Activated CD4-positive, alpha-beta T cell treated with anti-CD3 and anti-CD28 coated beads, Interleukin-2, amount 10 ng/mL, durations not matched to agents 7 days and 5 days (primary cell): ENCODE data around the gene EPS15. TPM values are rescaled to one million over a fixed set of nuclear protein-coding genes. Genes with fewer than 3 reads are reported as not detected.
"Not testable (repeated sequence)": the region's sequence is repeated elsewhere in the genome, so short reads cannot be mapped to it uniquely, and the experiment has no call there.

Experiments used
- CTCF ChIA-PET: fragments of 350-600 bp; sonication (Branson Sonifier 250); formaldehyde crosslinking; loops from one replicate; lab custom pipeline; 2021; ENCODE audit warnings: antibody characterized with exemption; lab: Charles Lee
- POLR2A ChIA-PET: fragments of 350-600 bp; sonication (Branson Sonifier 250); formaldehyde crosslinking; loops from one replicate; lab custom pipeline; 2021; ENCODE audit warnings: antibody characterized with exemption; lab: Charles Lee
- DNase-seq: peaks from one replicate; pipeline ENCODE4 v3.0.0-alpha.2; 2020
- H3K27ac Mint-ChIP-seq: one replicate; pipeline ENCODE4 v1.8.0; 2021; ENCODE audit warnings: mild to moderate bottlenecking, moderate library complexity, mixed read lengths
- H3K27me3 Mint-ChIP-seq: one replicate; pipeline ENCODE4 v1.8.0; 2021; ENCODE audit warnings: mixed read lengths
- H3K36me3 Mint-ChIP-seq: one replicate; pipeline ENCODE4 v1.8.0; 2021; ENCODE audit warnings: low read depth, mixed read lengths
- H3K4me1 Mint-ChIP-seq: one replicate; pipeline ENCODE4 v1.8.0; 2021; ENCODE audit warnings: mixed read lengths
- H3K4me3 Mint-ChIP-seq: one replicate; pipeline ENCODE4 v1.8.0; 2021; ENCODE audit warnings: mild to moderate bottlenecking, moderate library complexity, mixed read lengths
- H3K9me3 Mint-ChIP-seq: one replicate; pipeline ENCODE4 v1.8.0; 2021; ENCODE audit warnings: mixed read lengths
- total RNA-seq, 2 experiments: library from RNA; stranded (reverse); gene quantifications; one replicate each; pipeline ENCODE4 v1.2.3, GENCODE V29; 2021

The EPS15 gene
- total RNA-seq, 2 experiments from 2014 or later, result 53.9 to 58.8 TPM

- H3K9me3 Mint-ChIP-seq, result no peaks in the 10 kb centered on the region
- peaks cover 48% of the 10 kb centered on the region for H3K27me3 Mint-ChIP-seq
- no peak for DNase-seq
- POLR2A ChIA-PET, result no interaction called here
- H3K4me1 Mint-ChIP-seq, result peaks cover 6% of the 10 kb centered on the region
- H3K4me3 Mint-ChIP-seq, result no peak overlapping the region
- H3K36me3 Mint-ChIP-seq, result no peaks in the 10 kb centered on the region
- H3K27ac Mint-ChIP-seq, result no peak overlapping the region
- CTCF ChIA-PET, result interaction anchor here (1.2 kb wide), 1 partner anchor 13 kb away, joined by 3 read pairs; no protein-coding TSS in a partner anchor
These were observed 191.7 kb downstream of the EPS15 start for GRCh38 chr1:51327386-51327785.

- H3K4me1 Mint-ChIP-seq, result peaks cover 6% of the 10 kb centered on the region
- H3K27ac Mint-ChIP-seq, result no peak overlapping the region
- no peak overlapping the region for H3K4me3 Mint-ChIP-seq
- H3K36me3 Mint-ChIP-seq, result no peaks in the 10 kb centered on the region
- H3K27me3 Mint-ChIP-seq, result peaks cover 47% of the 10 kb centered on the region
- H3K9me3 Mint-ChIP-seq, result no peaks in the 10 kb centered on the region
- ChIA-PET CTCF (interaction anchor here (1.2 kb wide), 1 partner anchor 14 kb away, joined by 3 read pairs; no protein-coding TSS in a partner anchor), POLR2A (no interaction called here)
- DNase-seq, result no peak
These were observed 192.2 kb downstream of the EPS15 start for GRCh38 chr1:51326839-51327238.

- H3K9me3 Mint-ChIP-seq, result no peaks in the 10 kb centered on the region
- POLR2A ChIA-PET, result no interaction called here
- H3K27ac Mint-ChIP-seq, result no peak overlapping the region
- no peak for DNase-seq
- peaks cover 5% of the 10 kb centered on the region for H3K4me1 Mint-ChIP-seq
- no peak overlapping the region for H3K4me3 Mint-ChIP-seq
- peaks cover 40% of the 10 kb centered on the region for H3K27me3 Mint-ChIP-seq
- H3K36me3 Mint-ChIP-seq, result no peaks in the 10 kb centered on the region
- CTCF ChIA-PET, result interaction anchor here (1.2 kb wide), 1 partner anchor 15 kb away, joined by 3 read pairs; no protein-coding TSS in a partner anchor
These were observed 192.9 kb downstream of the EPS15 start for GRCh38 chr1:51325878-51326755.

GRCh38 chr1:51325391-51325790, 193.7 kb downstream of the EPS15 start:
- Mint-ChIP-seq H3K9me3 (no peaks in the 10 kb centered on the region), H3K4me1 (no peaks in the 10 kb centered on the region), H3K4me3 (no peak overlapping the region), H3K36me3 (no peaks in the 10 kb centered on the region), H3K27ac (no peak overlapping the region), H3K27me3 (peaks cover 34% of the 10 kb centered on the region)
- ChIA-PET CTCF (no interaction called here), POLR2A (no interaction called here)
- DNase-seq, result no peak

- DNase-seq, H3K4me1 Mint-ChIP-seq, POLR2A ChIA-PET, H3K36me3 Mint-ChIP-seq, H3K27ac Mint-ChIP-seq, CTCF ChIA-PET, H3K4me3 Mint-ChIP-seq, H3K9me3 Mint-ChIP-seq: not testable (repeated sequence)
- H3K27me3 Mint-ChIP-seq, result peaks cover 34% of the 10 kb centered on the region
These were observed 194.1 kb downstream of the EPS15 start for GRCh38 chr1:51325011-51325385.

GRCh38 chr1:51324251-51325010, 194.6 kb downstream of the EPS15 start:
- Mint-ChIP-seq H3K9me3 (no peaks in the 10 kb centered on the region), H3K27ac (no peak overlapping the region), H3K27me3 (peaks cover 29% of the 10 kb centered on the region), H3K4me3 (no peak overlapping the region), H3K36me3 (no peaks in the 10 kb centered on the region), H3K4me1 (no peaks in the 10 kb centered on the region)
- ChIA-PET POLR2A (no interaction called here), CTCF (no interaction called here)
- no peak for DNase-seq

GRCh38 chr1:51323778-51324177, 195.3 kb downstream of the EPS15 start:
- H3K9me3 Mint-ChIP-seq, result no peaks in the 10 kb centered on the region
- DNase-seq, result no peak
- H3K27me3 Mint-ChIP-seq, result peaks cover 25% of the 10 kb centered on the region
- POLR2A ChIA-PET, result no interaction called here
- no peaks in the 10 kb centered on the region for H3K36me3 Mint-ChIP-seq
- no peak overlapping the region for H3K4me3 Mint-ChIP-seq
- CTCF ChIA-PET, result no interaction called here
- H3K27ac Mint-ChIP-seq, result no peak overlapping the region
- H3K4me1 Mint-ChIP-seq, result no peaks in the 10 kb centered on the region

- H3K9me3 Mint-ChIP-seq, result no peaks in the 10 kb centered on the region
- H3K27ac Mint-ChIP-seq, result no peak overlapping the region
- no peaks in the 10 kb centered on the region for H3K36me3 Mint-ChIP-seq
- no peak for DNase-seq
- H3K27me3 Mint-ChIP-seq, result peaks cover 20% of the 10 kb centered on the region
- H3K4me1 Mint-ChIP-seq, result no peaks in the 10 kb centered on the region
- no peak overlapping the region for H3K4me3 Mint-ChIP-seq
- ChIA-PET POLR2A (no interaction called here), CTCF (no interaction called here)
These were observed 196.5 kb downstream of the EPS15 start for GRCh38 chr1:51322417-51323101.

- no peak overlapping the region for H3K4me3 Mint-ChIP-seq
- no peaks in the 10 kb centered on the region for H3K36me3 Mint-ChIP-seq
- H3K27me3 Mint-ChIP-seq, result peaks cover 17% of the 10 kb centered on the region
- H3K4me1 Mint-ChIP-seq, result no peaks in the 10 kb centered on the region
- no peaks in the 10 kb centered on the region for H3K9me3 Mint-ChIP-seq
- no peak for DNase-seq
- ChIA-PET CTCF (no interaction called here), POLR2A (interaction anchor here (0.5 kb wide), 1 partner anchor 86 kb away, joined by 3 read pairs; the partner anchor contains the start of gene RNF11)
- no peak overlapping the region for H3K27ac Mint-ChIP-seq
These were observed 197.2 kb downstream of the EPS15 start for GRCh38 chr1:51321924-51322280.

GRCh38 chr1:51320967-51321923, 197.8 kb downstream of the EPS15 start:
- Mint-ChIP-seq H3K4me1 (no peaks in the 10 kb centered on the region), H3K27me3 (peaks cover 15% of the 10 kb centered on the region), H3K9me3 (no peaks in the 10 kb centered on the region), H3K27ac (no peak overlapping the region), H3K36me3 (no peaks in the 10 kb centered on the region), H3K4me3 (no peak overlapping the region)
- DNase-seq, result no peak
- CTCF ChIA-PET, result interaction anchor here (0.7 to 1.0 kb wide), 2 partner anchors 13 to 872 kb away, joined by 3 read pairs; no protein-coding TSS in a partner anchor
- POLR2A ChIA-PET, result interaction anchor here (0.5 kb wide), 1 partner anchor 85 kb away, joined by 3 read pairs; the partner anchor contains the start of gene RNF11

- ChIA-PET CTCF (no interaction called here), POLR2A (no interaction called here)
- Mint-ChIP-seq H3K9me3 (no peaks in the 10 kb centered on the region), H3K27me3 (peaks cover 6% of the 10 kb centered on the region), H3K4me3 (no peak overlapping the region), H3K27ac (no peak overlapping the region), H3K36me3 (no peaks in the 10 kb centered on the region), H3K4me1 (peaks cover 11% of the 10 kb centered on the region)
- DNase-seq, result no peak
These were observed 201.3 kb downstream of the EPS15 start for GRCh38 chr1:51317798-51318197.

- Mint-ChIP-seq H3K27ac (no peak overlapping the region), H3K4me1 (peaks cover 11% of the 10 kb centered on the region), H3K4me3 (no peak overlapping the region), H3K9me3 (no peaks in the 10 kb centered on the region), H3K27me3 (peaks cover 3% of the 10 kb centered on the region), H3K36me3 (no peaks in the 10 kb centered on the region)
- no peak for DNase-seq
- ChIA-PET POLR2A (no interaction called here), CTCF (no interaction called here)
These were observed 202.3 kb downstream of the EPS15 start for GRCh38 chr1:51316846-51317120.
